PC-3 (cell line): ENCODE data around the gene PTP4A2. TPM values are rescaled to one million over a fixed set of nuclear protein-coding genes. Genes with fewer than 3 reads are reported as not detected.

Experiments used
- ATAC-seq: fragments of 200-7000 bp; cut with Tn5 transposase; 2 replicates; pipeline ENCODE4 v1.9.1; 2020; ENCODE audit warnings: mild to moderate bottlenecking, moderate library complexity
- BruUV-seq: library from RNA; stranded (reverse); fragments of 400-500 nt; replicated peaks from 2 replicates; lab custom pipeline; 2021; lab: Mats Ljungman, UMichigan
- CTCF ChIA-PET: fragments of 300-600 bp; sonication (Branson Sonifier 250); formaldehyde crosslinking; loops from one replicate; lab custom pipeline; 2022; ENCODE audit warnings: antibody characterized with exemption; lab: Charles Lee
- POLR2A ChIA-PET: fragments of 300-600 bp; sonication (Branson Sonifier 250); formaldehyde crosslinking; loops from one replicate; lab custom pipeline; 2022; ENCODE audit warnings: antibody characterized with exemption; ENCODE audit not compliant: unreplicated experiment; lab: Charles Lee
- DNase-seq: peaks from one replicate; pipeline ENCODE4 v3.0.0-alpha.2; 2015
- H2AFZ ChIP-seq: fragments of 300-600 bp; sonication (generic); 2 replicates; pipeline ENCODE4 v1.6.0; 2016; ENCODE audit warnings: antibody characterized with exemption, low read length
- H3F3A ChIP-seq: fragments of 300-600 bp; sonication (generic); one replicate; pipeline ENCODE4 v1.6.0; 2017; ENCODE audit warnings: antibody characterized with exemption, low read length, control low read depth, mild to moderate bottlenecking; ENCODE audit not compliant: unreplicated experiment
- H3K27ac ChIP-seq: fragments of 300-600 bp; sonication (generic); 2 replicates; pipeline ENCODE4 v1.5.1; 2016; ENCODE audit warnings: mild to moderate bottlenecking, low read length
- H3K27me3 ChIP-seq: fragments of 300-600 bp; sonication (generic); 2 replicates; pipeline ENCODE4 v1.6.1; 2016; ENCODE audit warnings: low read length, mixed read lengths
- H3K36me3 ChIP-seq: fragments of 300-600 bp; sonication (generic); 2 replicates; pipeline ENCODE4 v1.6.1; 2016; ENCODE audit warnings: low read depth, mixed run types, low read length, mixed read lengths
- H3K4me1 ChIP-seq: fragments of 300-600 bp; sonication (generic); 2 replicates; pipeline ENCODE4 v1.5.1; 2016; ENCODE audit warnings: low read length; ENCODE audit not compliant: insufficient read depth
- H3K4me2 ChIP-seq: fragments of 300-600 bp; sonication (generic); 2 replicates; pipeline ENCODE4 v1.6.0; 2016; ENCODE audit warnings: low read length
- H3K4me3 ChIP-seq: fragments of 300-600 bp; sonication (generic); 2 replicates; pipeline ENCODE4 v1.5.1; 2016; ENCODE audit warnings: mild to moderate bottlenecking, low read length, mixed read lengths
- H3K79me2 ChIP-seq: fragments of 300-600 bp; sonication (generic); 2 replicates; pipeline ENCODE4 v1.6.1; 2017; ENCODE audit warnings: low read length, mixed read lengths
- H3K9ac ChIP-seq: fragments of 300-600 bp; sonication (generic); 2 replicates; pipeline ENCODE4 v1.6.0; 2016; ENCODE audit warnings: mild to moderate bottlenecking, low read length
- H3K9me2 ChIP-seq: fragments of 300-600 bp; sonication (generic); replicated peaks from 2 replicates; pipeline ENCODE4 v1.6.1; 2016; ENCODE audit warnings: mixed run types, low read length, mixed read lengths
- H3K9me3 ChIP-seq: fragments of 300-600 bp; sonication (generic); 2 replicates; pipeline ENCODE4 v1.6.1; 2016; ENCODE audit warnings: low read length, mixed read lengths
- H4K20me1 ChIP-seq: fragments of 300-600 bp; sonication (generic); 2 replicates; pipeline ENCODE4 v1.6.1; 2016; ENCODE audit warnings: low read length, mixed read lengths
- CTCF ChIP-seq: fragments of 300-600 bp; sonication (generic); conservative IDR thresholded peaks from 2 replicates; pipeline ENCODE4 v1.5.1; 2017; ENCODE audit warnings: antibody characterized with exemption, low read depth, mild to moderate bottlenecking, low read length
- EZH2 ChIP-seq: fragments of 300-600 bp; sonication (generic); IDR thresholded peaks from one replicate; pipeline ENCODE4 v1.6.1; 2017; ENCODE audit warnings: antibody characterized with exemption, mild to moderate bottlenecking, low read length; ENCODE audit not compliant: unreplicated experiment
- EZH2phosphoT487 ChIP-seq: fragments of 300-600 bp; sonication (generic); IDR thresholded peaks from 2 replicates; pipeline ENCODE4 v1.6.1; 2018; ENCODE audit warnings: mild to moderate bottlenecking, antibody characterized with exemption, low read length, borderline replicate concordance
- intact Hi-C: fragments of 100-400 bp; cut with micrococcal nuclease; formaldehyde crosslinking; loops from 2 replicates; pipeline ENCODE4 v1.9.0; 2023
- total RNA-seq: library from RNA; depleted of rRNA; stranded (reverse); fragments of >200 nt; gene quantifications from 2 replicates; pipeline ENCODE4 v1.2.3, GENCODE V29; 2014

Gene PTP4A2
- total RNA-seq, 1 experiment from 2014 or later = 335 TPM

DNA sequence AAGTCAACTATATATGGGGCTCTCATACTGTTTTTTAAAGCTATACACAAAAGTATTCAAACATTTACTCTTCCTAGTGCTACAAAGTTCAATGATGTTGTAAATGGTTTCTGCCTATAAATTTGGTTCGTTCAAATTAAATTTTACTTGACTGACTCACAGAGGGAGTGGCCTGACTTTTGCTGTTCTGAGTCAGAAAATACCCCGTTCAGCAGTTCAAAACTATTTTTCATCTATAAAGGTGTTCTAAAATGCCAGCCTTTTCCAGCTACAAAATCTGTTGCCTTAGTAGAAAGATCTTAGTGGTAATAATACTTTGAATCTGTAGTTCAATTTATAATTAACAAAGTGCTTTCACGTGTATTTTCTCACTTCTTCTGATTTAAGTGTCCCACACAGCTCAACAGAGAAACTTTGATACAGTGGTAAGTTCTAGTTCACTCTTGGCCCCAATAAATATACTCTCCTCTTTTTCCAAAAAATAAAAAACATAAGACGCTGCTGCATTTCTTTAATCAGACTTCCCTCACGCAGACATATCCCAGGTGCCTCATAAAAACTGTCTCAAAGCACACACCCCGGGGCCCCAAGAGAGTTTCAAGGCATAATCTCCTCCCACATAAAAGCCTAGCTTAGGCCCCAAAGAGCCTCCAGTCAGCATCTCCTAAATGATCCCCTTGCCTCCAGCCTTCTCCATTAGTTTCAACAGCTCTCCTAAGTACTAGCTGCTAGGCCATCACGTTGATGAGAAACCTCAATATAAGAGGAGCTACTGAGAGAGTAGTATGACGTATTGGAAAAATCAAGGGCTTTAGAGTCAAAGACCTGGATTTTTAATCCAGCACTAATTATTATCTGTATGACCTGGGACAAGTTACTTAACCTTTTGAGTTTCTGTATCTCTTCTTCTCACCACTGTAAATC is 3.2 kb downstream of the PTP4A2 start:
- Histone ChIP-seq H3K27ac (peak overlapping the region; percentile 98), H3K79me2 (peaks cover 78% of the 10 kb centered on the region), H3F3A (peaks cover 21% of the 10 kb centered on the region), H3K9ac (peak overlapping the region; percentile 85), H4K20me1 (peaks cover 54% of the 10 kb centered on the region), H3K27me3 (no peaks in the 10 kb centered on the region), H3K9me2 (no peaks in the 10 kb centered on the region), H3K4me1 (peaks cover 76% of the 10 kb centered on the region), H3K4me3 (peak overlapping the region; percentile 80), H2AFZ (no peak overlapping the region), H3K36me3 (0 out of 2 replicates have a peak, but pooled peaks cover 7% of the 10 kb centered on the region), H3K9me3 (no peaks in the 10 kb centered on the region), H3K4me2 (peak overlapping the region; percentile 87)
- ATAC-seq (peak; percentile 18), DNase-seq (peak; percentile 91)
- intact Hi-C loops = loop anchor here (5.0 to 10.0 kb wide), 3 partner anchors 38 to 173 kb away; partner anchors contain the start of genes ADGRB2 and SPOCD1
- TF ChIP-seq EZH2phosphoT487 (no peak), EZH2 (no peak), CTCF (no peak)
- TSS peak; percentile 88 for BruUV-seq
- CTCF ChIA-PET = interaction anchor here (0.5 to 1.6 kb wide), 5 partner anchors 9 to 290 kb away, joined by 3 to 6 read pairs (median 3); partner anchors contain the start of gene PEF1
- POLR2A ChIA-PET = interaction anchor here (0.5 to 1.3 kb wide), 9 partner anchors 9 to 1017 kb away, joined by 3 to 9 read pairs (median 3); no protein-coding TSS in a partner anchor

DNA sequence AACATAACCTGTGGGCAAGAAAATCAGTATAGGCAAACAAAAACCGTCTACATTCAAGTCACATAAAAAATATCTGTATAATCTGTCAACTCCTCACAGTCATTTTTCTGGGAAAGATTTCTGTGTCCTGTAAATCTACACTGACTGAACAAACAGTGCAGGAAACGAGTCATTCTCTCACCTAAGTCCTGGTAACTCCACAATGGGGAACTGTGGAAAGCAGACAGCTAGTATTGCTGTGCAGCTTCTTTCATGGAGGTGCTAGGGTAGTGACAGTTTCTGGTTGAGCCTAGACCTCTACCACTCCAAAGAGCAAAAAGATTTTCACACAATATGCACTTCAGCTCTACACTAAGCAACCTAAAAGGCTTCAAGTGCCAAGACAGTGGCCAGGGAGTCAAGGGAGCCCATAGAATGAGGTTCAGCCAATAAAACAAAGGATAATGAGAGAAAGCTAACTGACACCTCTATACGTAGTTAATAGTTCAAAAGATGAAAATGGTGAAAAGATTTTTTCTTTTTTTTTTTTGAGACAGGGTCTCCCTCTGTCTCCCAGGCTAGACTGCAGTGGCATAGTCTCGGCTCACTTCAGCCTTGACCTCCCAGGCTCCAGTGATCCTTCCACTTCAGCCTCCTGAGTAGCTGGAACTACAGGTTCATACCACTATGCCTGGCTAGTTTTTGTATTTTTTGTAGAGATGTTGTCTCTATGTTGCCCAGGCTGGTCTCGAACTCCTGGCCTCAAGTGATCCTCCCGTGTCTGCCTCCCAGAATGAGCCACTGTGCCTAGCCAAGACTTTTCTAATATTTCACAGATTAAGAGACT is 5.5 kb downstream of the PTP4A2 start:
- POLR2A ChIA-PET = interaction anchor here (0.5 to 0.6 kb wide), 3 partner anchors 23 to 280 kb away, joined by 3 to 12 read pairs (median 3); no protein-coding TSS in a partner anchor
- Histone ChIP-seq H3K4me1 (peaks cover 63% of the 10 kb centered on the region), H3K9me2 (no peaks in the 10 kb centered on the region), H3K36me3 (peaks cover 7% of the 10 kb centered on the region; the same call in 1 of the 2 replicates), H3K27me3 (no peaks in the 10 kb centered on the region), H3K9me3 (no peaks in the 10 kb centered on the region), H3K27ac (peak overlapping the region; percentile 98), H3K79me2 (peaks cover 99% of the 10 kb centered on the region), H3K9ac (peak overlapping the region; percentile 72), H2AFZ (no peak overlapping the region), H3K4me3 (peak overlapping the region; percentile 56), H4K20me1 (peaks cover 69% of the 10 kb centered on the region), H3F3A (peaks cover 21% of the 10 kb centered on the region), H3K4me2 (peak overlapping the region; percentile 87)
- intact Hi-C loops = loop anchor here (5.0 to 10.0 kb wide), 2 partner anchors 35 to 118 kb away; partner anchors contain the start of gene SPOCD1
- CTCF ChIA-PET = interaction anchor here (0.5 to 1.2 kb wide), 3 partner anchors 31 to 217 kb away, joined by 3 to 4 read pairs (median 4); no protein-coding TSS in a partner anchor
- TF ChIP-seq CTCF (no peak), EZH2 (no peak), EZH2phosphoT487 (no peak)
- peak; percentile 88 for DNase-seq
- no TSS peak for BruUV-seq
- peak; percentile 76 for ATAC-seq
